ENCODE data around the gene C13orf46. TPM values are rescaled to one million over a fixed set of nuclear protein-coding genes. Genes with fewer than 3 reads are reported as not detected.
A peak's percentile ranks its signal among the peaks of the same experiment; 100 is the strongest.

C13orf46 gene
- total and polyA plus RNA-seq, 4 donors: 1.1 to 11.3 (median 6.4) TPM

DNA sequence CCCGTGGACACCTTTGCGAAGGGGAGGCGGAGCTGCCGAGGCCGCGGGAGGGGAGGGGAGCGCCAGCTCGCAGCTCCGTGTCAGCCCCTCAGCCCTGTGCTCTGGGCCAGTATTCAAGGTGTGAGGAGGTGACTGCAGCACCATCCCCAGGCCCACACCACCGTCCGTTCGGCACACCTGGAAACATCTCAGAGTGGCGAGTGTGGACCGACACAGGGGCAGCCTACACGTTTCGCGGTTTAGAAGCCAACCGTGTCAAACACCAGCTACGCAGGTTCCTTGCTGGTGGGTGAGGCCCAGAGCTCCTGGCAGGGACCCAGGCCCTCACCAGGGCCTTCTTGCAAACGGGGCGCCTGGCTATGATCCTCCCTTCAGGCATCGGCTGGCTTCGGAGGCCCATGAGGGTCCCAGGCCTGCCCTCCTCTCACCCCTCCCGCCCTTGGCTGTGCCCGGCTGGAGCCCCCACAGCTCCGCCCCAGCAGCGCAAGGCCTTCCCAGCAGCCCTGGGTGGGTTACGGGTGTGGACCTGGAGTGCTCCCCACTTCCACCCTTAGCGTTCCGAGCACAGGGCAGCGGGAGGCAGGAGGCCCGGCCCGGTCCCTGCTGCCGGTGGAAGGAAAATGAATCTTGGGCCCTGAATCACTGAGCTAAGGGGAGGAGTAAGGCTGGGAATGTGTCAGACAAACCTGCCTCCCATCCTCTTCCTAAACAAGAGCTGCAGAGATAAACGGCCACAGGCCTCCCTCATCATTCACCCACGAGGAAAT, 1.2 kb downstream of the C13orf46 start:
- TF ChIP-seq, protein P1, sequence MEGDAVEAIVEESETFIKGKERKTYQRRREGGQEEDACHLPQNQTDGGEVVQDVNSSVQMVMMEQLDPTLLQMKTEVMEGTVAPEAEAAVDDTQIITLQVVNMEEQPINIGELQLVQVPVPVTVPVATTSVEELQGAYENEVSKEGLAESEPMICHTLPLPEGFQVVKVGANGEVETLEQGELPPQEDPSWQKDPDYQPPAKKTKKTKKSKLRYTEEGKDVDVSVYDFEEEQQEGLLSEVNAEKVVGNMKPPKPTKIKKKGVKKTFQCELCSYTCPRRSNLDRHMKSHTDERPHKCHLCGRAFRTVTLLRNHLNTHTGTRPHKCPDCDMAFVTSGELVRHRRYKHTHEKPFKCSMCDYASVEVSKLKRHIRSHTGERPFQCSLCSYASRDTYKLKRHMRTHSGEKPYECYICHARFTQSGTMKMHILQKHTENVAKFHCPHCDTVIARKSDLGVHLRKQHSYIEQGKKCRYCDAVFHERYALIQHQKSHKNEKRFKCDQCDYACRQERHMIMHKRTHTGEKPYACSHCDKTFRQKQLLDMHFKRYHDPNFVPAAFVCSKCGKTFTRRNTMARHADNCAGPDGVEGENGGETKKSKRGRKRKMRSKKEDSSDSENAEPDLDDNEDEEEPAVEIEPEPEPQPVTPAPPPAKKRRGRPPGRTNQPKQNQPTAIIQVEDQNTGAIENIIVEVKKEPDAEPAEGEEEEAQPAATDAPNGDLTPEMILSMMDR (IDR thresholded peaks at IDR 0.05; ENCODE audit: control extremely low read depth, extremely low read depth): no peak
- Histone ChIP-seq H3K9me3 (ENCODE audit: control insufficient read depth in 4 of 4, insufficient read depth in 3 of 4, low read length in 3 of 4) (no peaks in the 10 kb centered on the region), H3K27me3 (ENCODE audit: control insufficient read depth in 3 of 3, insufficient read depth in 3 of 3, low read length in 2 of 3) (no peaks in the 10 kb centered on the region), H3K4me3 (no peak overlapping the region), H3K36me3 (ENCODE audit: control insufficient read depth in 4 of 4, insufficient read depth in 4 of 4, low read length in 4 of 4) (peaks cover 0 to 15% (median 4%) of the 10 kb centered on the region in 4 donors), H3K27ac (ENCODE audit: low read depth in 1 of 2, low read length in 1 of 2) (peak overlapping the region in 1 of 2 donors; percentile 37), H3K4me1 (ENCODE audit: control insufficient read depth in 5 of 5, insufficient read depth in 5 of 5, low read length in 5 of 5) (peaks cover 0 to 13% (median 5%) of the 10 kb centered on the region in 5 donors), H3K9ac (ENCODE audit: insufficient read depth in 1 of 2, low read length in 2 of 2) (no peak overlapping the region)
- ATAC-seq (ENCODE audit: insufficient read depth, low FRiP score) (no peak), DNase-seq (no peak)
- WGBS, 2 donors: 90% methylated on average over 36 of the region's 36 CpGs

DNA sequence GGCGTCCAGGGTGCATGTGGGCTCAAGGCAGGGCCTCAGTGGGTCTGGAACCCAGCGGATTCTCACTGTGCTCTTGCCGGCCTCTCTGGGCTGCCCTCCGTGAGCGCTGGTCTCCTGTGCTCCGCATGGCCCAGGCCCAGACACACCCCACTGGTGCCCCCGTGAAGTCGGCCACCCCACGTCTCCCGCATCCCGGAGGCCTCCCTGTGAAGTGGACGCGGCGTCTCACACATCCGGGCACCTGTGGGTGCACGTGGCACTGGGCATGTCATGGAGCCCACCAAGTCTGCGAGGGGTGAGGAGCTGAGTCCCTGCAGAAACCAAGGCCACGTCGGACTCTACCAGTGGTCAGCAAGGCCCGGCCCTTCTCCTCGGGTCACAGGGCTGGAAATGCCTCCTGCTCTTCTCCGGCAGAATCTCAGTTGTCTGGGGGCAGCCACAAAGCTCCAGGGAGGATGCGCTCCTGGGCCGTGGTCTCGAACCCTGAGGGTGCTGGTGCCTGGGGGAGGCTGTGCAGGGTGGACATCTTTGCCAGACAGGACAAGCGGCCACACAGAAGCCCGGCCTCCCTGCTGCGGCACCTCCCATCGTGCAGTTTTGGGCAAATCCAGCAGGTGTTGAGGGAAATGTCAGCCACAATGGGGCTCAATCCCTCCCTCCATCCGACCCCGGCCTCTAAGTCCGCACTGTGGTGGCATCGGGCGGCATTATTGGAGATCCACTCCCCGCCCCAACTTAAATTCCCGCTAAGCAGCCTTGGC, 2.2 kb downstream of the C13orf46 start:
- peak overlapping the region in 1 of 2 donors; percentile 84 for H3K27ac ChIP-seq (ENCODE audit: low read depth in 1 of 2, low read length in 1 of 2)
- no peak overlapping the region for H3K4me3 ChIP-seq
- H3K36me3 ChIP-seq (ENCODE audit: control insufficient read depth in 4 of 4, insufficient read depth in 4 of 4, low read length in 4 of 4): peaks cover 0 to 12% (median 2%) of the 10 kb centered on the region in 4 donors
- H3K27me3 ChIP-seq (ENCODE audit: control insufficient read depth in 3 of 3, insufficient read depth in 3 of 3, low read length in 2 of 3): no peaks in the 10 kb centered on the region
- no peaks in the 10 kb centered on the region for H3K9me3 ChIP-seq (ENCODE audit: control insufficient read depth in 4 of 4, insufficient read depth in 3 of 4, low read length in 3 of 4)
- ATAC-seq (ENCODE audit: insufficient read depth, low FRiP score) (no peak), DNase-seq (no peak)
- WGBS, 2 donors: 96 to 98% methylated on average over 36 of the region's 36 CpGs
- TF ChIP-seq, protein P1 (IDR thresholded peaks at IDR 0.05; ENCODE audit: control extremely low read depth, extremely low read depth): no peak
- H3K4me1 ChIP-seq (ENCODE audit: control insufficient read depth in 5 of 5, insufficient read depth in 5 of 5, low read length in 5 of 5): peaks cover 0 to 8% (median 5%) of the 10 kb centered on the region in 5 donors
- H3K9ac ChIP-seq (ENCODE audit: insufficient read depth in 1 of 2, low read length in 2 of 2): no peak overlapping the region

DNA sequence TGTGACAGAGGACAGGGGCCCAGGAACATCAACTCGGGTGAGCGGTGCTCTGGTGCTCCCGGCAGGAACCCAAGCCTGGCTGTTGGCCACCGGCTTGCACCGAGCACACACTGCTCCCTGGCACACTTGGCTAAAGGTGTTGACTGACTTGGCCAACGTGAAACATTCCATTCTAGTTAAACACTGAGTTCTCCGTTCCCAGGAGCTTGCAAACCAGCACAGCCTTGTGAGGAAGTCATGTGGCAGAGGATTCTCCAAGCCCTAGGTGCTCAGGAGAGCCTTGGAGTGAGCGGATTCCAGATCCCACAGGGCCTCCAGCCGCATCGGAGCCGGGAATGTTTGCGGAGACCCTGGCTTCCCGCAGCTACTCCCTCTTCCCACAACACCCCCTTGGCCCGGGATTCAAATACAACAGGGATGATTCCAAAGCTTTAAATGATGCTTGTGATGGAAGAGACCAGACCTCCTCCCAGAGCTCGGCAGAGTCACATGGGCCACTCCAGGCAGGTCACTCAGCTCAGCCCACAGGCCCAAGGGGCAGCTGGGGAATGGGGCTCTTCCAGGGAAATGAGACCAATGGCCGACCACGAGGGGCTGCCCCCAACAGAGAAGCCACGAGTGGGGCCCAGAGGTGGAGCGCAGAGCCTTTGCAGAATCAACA, 2.9 kb downstream of the C13orf46 start:
- Histone ChIP-seq H3K9me3 (ENCODE audit: control insufficient read depth in 4 of 4, insufficient read depth in 3 of 4, low read length in 3 of 4) (peaks cover 0 to 5% (median under 1%) of the 10 kb centered on the region in 4 donors), H3K27ac (ENCODE audit: low read depth in 1 of 2, low read length in 1 of 2) (peak overlapping the region; percentile 47 to 84), H3K4me1 (ENCODE audit: control insufficient read depth in 5 of 5, insufficient read depth in 5 of 5, low read length in 5 of 5) (peaks cover 0 to 8% (median 5%) of the 10 kb centered on the region in 5 donors), H3K36me3 (ENCODE audit: control insufficient read depth in 4 of 4, insufficient read depth in 4 of 4, low read length in 4 of 4) (peaks cover 0 to 12% (median 6%) of the 10 kb centered on the region in 4 donors), H3K27me3 (ENCODE audit: control insufficient read depth in 3 of 3, insufficient read depth in 3 of 3, low read length in 2 of 3) (no peaks in the 10 kb centered on the region), H3K4me3 (no peak overlapping the region), H3K9ac (ENCODE audit: insufficient read depth in 1 of 2, low read length in 2 of 2) (no peak overlapping the region)
- 70 to 86% methylated on average over 19 of the region's 19 CpGs for WGBS, 2 donors
- TF ChIP-seq, protein P1 (IDR thresholded peaks at IDR 0.05; ENCODE audit: control extremely low read depth, extremely low read depth): no peak
- DNase-seq (peak in 2 of 3 donors; percentile 31 to 59), ATAC-seq (ENCODE audit: insufficient read depth, low FRiP score) (peak; percentile 75)

Data from lung (tissue), 12 donors.